GM19463 (cell line): ENCODE results near the gene ZC3H7B.

Experiments used
- ATAC-seq: cut with Tn5 transposase; IDR thresholded peaks from one replicate; pipeline ENCODE4 v1.9.1; 2021; ENCODE audit warnings: mild to moderate bottlenecking, moderate library complexity; ENCODE audit not compliant: unreplicated experiment

Gene ZC3H7B

DNA sequence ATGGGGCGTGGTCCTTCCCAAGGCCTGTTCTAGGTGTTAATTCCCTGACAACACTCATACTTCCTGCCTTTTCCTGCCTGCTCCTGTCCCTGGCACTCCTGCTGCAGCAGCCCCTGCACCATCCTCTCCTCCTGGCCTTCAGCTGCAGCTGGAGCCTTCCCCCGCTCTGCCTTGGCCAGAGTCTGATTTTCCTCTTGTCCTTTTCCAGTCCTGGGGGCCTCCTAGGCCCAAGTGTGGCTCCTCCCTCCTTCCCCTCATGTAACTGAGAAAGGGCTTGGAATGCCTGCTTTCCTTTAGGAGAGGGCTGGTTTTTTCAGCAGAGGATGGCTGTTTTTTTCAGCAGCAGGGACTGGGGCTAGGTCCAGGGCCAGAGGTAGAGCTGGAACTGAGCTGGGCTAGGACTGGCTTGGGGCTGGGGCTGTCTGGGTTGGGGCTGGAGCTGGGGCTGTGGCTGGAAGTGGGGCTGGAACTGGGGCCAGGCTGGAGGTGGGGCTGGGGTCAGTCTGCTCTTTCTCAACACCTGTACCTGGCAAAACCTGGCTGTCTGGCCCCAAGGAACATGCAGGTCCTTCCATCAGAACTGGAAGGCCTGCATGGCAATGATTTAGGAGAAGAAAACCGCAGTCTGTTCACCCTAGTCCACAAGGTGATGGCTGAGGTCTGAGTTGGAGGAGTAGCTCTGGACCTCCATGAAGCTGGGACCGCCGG lies 23.6 kb downstream of the ZC3H7B start:
- ATAC-seq: no peak

- no peak for ATAC-seq
Observed at GRCh38 chr22:41327124-41327523, 25.8 kb downstream of the ZC3H7B start.

DNA sequence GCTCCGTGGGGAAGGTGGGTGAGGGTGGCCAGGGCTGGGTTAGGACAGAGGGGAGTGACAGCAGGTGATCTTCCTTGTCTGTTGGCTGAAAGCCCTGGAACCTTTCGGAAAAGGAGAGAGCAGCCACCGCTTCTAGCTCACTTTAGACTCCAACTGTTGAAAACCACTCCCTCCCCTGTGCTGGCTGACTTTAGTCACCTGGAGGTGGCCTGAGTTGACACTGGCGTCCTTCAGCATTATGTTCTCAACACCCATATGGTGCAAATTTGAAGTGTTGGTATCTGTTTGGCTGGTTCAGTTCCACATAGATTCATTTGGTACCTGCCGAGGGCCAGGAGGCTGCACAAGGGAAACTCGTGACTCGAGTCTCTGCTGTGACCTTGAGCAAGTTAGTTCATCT lies 28.8 kb downstream of the ZC3H7B start:
- ATAC-seq: no peak

DNA sequence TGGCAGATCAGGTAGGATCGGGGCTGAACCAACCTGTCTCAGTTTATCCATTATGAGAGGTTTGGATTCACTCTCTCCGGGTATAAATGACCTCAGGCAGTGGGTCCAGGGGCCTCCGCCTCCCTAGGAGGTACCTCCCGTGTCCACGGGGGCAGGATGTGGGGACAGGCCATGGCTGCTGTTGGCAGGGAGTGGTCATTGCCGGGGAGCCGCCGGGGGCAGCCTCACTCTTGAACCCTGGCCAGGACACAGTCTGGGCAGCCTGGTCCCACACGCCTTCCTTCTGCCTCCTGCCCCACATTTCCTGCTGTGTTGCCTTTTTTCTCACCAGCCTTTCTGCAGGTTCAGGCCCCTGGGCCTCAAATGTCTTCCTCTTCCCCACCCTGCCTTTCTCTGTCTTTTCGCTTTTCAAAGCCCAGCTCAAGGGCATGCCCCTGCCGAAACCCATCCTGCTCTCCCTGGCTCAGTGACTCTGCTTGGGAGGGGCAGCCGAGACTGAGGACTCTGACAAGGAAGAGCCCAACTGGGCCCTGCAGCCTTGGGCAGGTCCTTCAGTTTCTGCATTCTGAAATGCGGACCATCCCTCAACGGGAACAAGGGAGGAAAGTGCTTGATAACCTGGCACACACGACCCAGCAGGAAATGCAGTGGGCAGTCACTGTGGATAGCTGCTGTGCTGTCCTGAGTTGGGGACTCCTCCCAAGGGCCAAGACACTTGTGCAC lies 31.1 kb downstream of the ZC3H7B start:
- no peak for ATAC-seq

- no peak for ATAC-seq
Observed at GRCh38 chr22:41333806-41334205, 32.5 kb downstream of the ZC3H7B start.

GRCh38 chr22:41334215-41334614 lies 32.9 kb downstream of the ZC3H7B start:
- ATAC-seq: no peak

GRCh38 chr22:41334951-41335635 lies 33.8 kb downstream of the ZC3H7B start:
- no peak for ATAC-seq

DNA sequence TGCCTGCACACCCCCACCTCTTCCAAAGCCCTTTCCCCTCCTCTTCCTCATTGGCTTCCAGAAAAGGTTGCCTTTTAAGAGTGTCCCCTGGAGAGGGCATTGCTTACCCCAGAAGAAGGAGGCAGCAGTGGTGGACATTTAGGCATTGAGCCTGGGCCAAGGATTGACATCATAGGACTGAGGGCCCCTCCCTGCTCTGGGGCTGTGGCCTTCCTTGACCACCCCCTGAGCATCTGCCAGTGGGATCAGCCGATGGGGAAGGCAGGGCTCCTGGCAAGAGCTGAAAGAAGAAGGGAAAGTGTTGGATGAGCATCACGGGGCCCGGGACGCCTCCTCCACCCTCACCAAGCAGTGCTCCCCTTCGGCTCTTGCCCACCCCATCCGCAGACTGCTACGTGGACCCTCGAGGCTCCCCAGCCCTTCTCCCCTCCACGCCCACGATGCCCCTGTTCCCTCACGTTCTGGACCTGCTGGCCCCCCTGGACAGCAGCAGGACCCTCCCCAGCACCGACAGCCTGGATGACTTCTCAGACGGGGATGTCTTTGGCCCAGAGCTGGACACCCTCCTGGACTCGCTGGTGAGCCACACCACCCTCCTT lies 37.4 kb downstream of the ZC3H7B start:
- ATAC-seq: no peak

- no peak for ATAC-seq
Observed at GRCh38 chr22:41339823-41340222, 38.5 kb downstream of the ZC3H7B start.

- no peak for ATAC-seq
Observed at GRCh38 chr22:41340357-41340756, 39.0 kb downstream of the ZC3H7B start.

GRCh38 chr22:41341012-41341411 lies 39.7 kb downstream of the ZC3H7B start:
- ATAC-seq: no peak

- no peak for ATAC-seq
Observed at GRCh38 chr22:41341990-41342389, 40.7 kb downstream of the ZC3H7B start.

- ATAC-seq: no peak
Observed at GRCh38 chr22:41343300-41343699, 42.0 kb downstream of the ZC3H7B start.

DNA sequence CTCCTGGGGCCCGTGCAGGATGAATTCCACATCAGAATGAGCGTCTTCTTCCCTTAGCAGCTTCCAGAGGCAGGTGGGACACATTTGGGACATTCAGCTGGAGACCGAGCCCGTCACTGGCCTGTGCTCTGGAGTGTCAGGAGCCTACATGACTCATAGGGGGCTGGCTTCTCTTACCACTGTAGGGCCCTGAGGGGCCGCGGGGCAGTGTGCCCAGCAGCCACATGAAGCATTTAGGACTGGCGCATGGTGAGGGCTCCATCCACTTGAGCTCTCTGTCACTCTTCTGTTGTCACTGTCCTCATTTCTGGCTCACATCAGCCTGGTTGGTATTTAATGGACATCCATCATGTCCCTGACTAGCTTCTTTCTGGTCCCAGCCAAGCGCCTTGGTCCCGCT lies 42.4 kb downstream of the ZC3H7B start:
- ATAC-seq: no peak

- no peak for ATAC-seq
Observed at GRCh38 chr22:41344189-41344788, 43.0 kb downstream of the ZC3H7B start.

DNA sequence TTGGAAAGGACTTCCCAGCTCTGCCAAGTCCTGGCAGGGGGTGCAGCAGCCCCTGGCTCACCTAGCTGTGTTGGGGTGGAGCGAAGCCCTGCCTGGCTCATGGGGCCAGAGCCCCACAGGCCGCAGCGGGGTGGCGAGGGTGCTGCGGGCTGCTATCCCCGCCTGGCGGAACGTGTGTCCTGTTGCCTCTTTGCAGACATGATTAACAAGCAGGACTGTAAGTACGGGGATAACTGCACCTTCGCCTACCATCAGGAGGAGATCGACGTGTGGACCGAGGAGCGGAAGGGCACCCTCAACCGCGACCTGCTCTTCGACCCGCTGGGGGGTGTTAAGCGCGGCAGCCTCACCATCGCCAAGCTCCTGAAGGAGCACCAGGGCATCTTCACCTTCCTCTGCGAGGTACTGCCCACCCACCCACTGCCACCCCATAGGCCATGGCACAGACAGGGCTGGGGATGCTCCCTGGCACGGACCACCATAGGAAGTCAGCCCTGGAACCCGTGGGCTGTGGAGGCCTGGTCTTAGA lies 44.5 kb downstream of the ZC3H7B start:
- no peak for ATAC-seq

- ATAC-seq: no peak
Observed at GRCh38 chr22:41347066-41347859, 45.9 kb downstream of the ZC3H7B start.

DNA sequence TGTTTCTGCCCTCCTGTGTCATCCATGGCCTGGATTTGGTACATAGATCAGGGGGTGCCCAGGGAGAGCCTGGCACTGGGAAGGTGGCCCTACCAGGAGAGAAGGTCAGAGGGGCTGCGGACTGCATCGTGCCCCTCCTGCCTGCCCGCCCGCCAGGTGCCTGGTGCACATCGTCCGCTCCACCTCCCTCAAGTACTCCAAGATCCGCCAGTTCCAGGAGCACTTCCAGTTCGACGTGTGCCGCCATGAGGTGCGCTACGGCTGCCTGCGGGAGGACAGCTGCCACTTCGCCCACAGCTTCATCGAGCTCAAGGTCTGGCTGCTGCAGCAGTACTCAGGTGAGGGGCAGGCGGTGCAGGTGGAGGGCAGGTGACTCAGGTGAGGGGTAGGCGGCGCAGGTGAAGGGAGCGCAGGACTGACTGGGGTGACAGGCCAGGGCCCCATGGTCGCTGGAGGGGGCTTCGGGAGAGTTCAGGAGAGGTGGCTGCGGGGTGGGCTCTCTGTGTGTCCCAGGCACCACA lies 47.7 kb downstream of the ZC3H7B start:
- no peak for ATAC-seq

- no peak for ATAC-seq
Observed at GRCh38 chr22:41350087-41350486, 48.8 kb downstream of the ZC3H7B start.

DNA sequence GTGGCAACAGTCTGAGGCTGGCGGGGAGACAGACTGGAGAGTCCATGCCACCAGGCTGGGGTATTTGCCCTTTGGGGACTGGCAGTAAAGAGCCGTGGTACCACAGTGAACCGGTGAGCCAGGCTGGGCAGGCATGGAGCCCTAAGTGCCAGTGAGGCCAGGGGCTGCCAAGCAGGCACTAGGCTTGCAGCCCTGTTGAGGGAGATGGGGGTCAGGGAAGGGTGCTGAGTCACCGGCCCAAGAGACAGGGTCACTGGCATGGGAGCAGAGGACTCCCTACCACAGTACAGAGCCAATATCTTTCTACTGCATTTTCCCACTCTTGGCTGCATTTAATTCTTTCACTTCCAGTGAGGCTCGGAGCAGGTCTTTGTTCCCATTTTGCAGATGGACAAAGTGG lies 49.7 kb downstream of the ZC3H7B start:
- ATAC-seq: no peak
